HG03159 (cell line): ENCODE measurements around the gene INAVA.
"Not testable (repeated sequence)": the region's sequence is repeated elsewhere in the genome, so short reads cannot be mapped to it uniquely, and the experiment has no call there.

ENCODE experiments used
- ATAC-seq: cut with Tn5 transposase; IDR thresholded peaks from one replicate; pipeline ENCODE4 v1.9.1; 2021; ENCODE audit warnings: mild to moderate bottlenecking, moderate library complexity; ENCODE audit not compliant: unreplicated experiment

The INAVA gene

DNA sequence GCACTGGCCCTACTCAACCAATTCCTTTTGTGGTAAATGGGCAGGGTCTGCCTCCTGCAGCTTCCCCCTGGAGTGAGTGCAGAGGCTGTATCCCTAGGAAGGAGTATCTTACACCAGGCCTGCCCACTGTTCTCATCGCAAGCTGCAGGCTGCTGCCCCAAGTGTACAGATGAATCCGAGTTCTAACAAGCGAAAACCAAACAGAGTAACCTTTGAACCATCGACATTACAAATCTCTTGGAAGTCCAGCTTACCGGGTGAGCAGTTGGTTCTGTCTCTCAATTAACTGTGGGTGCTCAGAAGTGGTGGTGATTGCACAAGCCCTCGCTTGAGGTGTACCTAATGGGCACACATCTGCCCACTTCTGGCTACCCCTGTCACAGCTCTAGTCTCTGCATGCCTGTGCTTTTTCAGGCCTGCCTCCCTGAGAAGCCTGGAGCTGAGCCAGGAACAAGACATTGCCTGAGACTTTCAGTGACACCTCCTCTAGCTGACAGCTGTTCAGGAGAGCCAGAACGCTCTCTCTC, 22.7 kb downstream of the INAVA start:
- ATAC-seq: no peak

DNA sequence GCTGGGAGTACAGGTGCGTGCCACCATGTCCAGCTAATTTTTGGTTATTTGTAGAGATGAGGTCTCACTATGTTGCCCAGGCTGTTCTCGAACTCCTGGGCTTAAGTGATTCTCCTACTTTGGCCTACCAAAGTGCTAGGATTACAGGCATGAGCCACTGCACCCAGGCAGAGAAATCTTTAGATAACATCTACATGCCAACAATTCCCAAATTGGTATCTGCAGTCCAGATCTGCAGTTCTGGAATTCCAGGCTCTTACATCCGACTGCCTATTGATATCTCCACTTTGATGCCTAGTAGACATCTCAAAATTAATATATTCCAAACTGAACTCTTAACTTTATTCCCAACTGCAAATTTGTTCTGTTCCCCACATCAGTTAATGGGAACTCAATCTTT, 23.3 kb downstream of the INAVA start:
- no peak for ATAC-seq

DNA sequence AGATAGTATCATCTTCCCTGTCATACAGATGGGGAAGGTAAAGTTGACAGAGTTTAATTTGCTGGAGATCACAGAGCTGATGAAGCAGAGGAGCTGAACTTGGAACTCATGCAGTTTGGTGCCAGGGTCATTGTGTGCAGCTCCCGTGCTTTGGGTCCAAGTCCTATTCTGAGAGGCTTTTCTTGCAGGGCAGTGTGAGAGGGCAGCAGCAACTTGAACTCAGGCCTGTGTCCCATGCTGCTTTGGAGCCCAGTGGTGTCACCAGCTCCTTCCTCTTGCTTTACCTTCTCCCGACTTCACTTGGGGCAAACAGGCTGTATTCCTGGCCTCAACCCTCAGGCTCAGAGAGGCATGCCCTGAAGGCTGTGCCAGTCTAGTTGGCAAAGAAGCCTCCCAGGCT, 24.7 kb downstream of the INAVA start:
- ATAC-seq: no peak

DNA sequence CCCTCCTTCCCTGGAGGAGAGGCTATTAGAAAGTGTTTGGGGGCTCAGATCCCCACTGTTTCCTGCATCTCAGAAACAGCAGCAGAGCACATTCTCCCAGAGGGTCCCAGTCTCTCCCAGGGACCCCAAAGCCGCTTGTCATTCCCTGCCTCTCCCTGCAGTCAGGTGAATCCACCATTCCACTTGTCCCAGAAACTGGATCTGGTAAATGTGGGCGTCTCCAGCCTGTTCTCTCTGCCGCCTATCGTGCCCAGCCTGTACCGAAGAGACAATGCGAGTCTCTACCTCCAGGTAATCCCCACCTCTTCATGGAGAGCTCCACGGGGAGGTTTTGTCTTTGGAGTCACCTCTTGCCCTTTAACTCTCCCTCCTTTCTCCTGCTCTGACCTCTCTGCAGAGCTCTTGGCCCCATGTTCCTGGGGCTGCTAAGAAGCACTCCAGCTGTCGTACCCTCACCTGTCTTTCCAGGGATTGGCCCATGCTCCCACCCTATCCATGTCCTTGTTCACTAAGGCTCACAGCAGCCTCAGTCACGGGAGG, 26.9 kb downstream of the INAVA start:
- ATAC-seq: no peak

DNA sequence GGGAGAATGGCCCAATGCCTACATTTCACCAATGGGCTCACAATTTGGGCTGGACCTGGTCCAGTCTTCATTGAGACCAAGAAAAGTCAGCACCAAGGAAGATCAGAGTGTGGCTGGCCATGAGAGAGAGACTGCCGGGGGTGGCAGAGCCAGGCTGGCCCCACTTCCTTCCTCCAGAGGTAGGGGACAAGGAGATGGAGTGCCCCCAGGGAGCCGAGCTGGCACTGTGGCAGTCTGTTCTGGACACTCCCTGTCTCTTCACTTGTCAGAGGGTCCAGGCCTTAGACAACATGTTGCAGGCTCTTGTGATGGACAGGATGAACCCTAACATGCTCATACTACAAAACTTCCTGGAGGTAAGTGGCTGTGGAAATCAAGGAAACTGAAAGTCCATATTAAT, 27.7 kb downstream of the INAVA start:
- ATAC-seq: no peak

DNA sequence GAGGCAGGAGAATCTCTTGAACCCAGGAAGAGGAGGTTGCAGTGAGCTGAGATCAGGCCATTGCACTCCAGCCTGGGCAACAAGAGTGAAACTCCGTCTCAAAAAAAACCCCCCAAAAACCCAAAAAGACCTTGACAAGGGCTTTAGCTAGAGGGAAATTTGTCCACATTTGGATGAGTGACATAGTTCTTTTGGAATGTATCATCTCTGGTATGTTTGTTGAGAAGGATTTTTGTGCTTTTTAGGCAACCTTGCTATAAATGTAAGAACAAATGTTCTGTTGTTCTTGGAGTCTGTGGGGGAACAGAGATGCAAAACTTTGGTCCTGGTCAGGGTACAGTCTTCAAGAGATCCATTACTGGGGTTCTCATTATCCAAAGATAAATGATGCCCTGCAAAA, 28.9 kb downstream of the INAVA start:
- no peak for ATAC-seq

DNA sequence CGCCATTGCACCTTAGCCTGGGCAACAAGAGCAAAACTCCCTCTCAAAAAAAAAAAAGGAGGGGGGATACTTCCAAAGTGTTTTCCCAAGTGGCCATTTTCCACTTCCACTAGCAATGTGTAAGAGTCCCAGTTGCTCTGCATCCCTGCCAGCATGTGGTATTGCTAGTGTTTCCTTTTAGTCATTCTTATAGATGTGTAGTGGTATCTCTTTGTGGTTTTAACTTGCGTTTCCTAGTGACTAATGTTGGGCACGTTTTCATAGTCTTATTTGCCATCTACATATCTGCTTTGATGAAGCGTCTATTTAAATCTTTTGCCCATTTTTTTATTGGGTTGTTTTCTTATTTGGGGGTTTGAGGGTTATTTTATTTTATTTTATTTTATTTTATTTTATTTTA, 31.1 kb downstream of the INAVA start:
- no peak for ATAC-seq

DNA sequence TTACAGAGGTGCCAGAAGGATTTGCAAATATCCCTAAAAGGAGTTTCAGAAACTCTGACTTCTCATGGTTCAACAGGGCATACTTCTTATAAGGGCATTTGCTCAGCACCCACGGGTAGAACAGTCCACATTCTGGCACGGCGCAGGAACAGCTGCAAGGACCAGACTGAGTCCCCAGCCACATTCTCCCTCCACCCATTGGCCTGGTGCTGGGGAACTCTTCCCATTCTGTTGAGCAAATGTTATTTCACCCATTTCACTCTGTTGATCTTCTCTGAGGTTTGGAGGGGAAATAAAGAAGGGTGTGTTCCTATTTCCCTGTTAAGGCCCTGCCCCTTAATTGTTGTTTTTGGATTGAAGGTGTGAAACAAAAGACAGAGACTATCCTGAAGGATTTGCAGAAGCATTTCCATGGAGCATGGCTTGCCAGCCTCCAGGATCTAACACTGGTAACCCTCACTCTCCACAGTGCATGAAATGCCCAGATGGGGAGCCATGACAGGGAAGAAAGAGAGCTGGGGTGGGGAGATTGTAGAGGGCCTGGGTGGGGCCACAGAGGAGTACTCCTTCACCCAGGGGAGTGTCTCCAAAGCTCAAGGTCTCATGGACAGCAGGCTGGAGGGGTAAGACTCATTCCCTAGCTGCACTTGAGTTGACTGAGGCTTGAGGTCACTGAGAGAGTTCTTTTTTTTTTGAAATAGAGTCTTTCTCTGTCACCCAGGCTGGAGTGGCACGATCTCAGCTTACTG, 35.0 kb downstream of the INAVA start:
- ATAC-seq: no peak

DNA sequence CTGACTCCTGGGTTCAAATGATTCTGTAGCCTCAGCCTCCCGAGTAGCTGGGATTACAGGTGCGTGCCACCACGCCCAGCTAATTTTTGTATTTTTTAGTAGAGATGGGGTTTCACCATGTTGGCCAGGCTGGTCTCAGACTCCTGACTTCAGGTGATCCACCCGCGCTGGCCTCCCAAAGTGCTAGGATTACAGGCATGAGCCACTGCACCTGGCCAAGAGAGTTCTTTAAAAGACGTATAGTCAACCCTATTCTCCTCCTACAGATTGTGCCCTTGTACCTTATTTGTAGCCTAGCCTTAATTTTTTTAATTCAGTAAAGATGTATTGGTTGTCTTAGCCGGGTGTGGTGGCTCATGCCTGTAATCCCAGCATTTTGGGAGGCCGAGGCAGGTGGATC, 35.6 kb downstream of the INAVA start:
- not testable (repeated sequence) for ATAC-seq

DNA sequence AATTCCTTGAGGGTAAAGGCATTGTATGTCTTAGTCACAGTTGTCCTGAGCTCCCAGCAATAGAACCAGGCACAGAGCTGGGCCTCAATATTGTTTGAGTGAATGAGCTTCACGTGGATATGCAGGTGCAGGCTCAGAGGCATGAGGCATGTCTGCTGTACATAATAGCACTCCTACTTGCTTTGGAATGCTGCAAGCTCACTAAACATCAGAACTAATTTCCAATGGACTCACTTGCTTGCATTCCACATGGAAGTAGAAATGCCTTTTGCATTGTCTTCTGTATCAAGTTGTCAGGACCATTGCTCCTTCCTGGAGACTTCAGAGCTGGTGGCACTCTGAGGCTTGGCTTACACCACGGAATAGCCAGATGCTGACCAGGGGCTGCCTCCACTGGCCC, 37.1 kb downstream of the INAVA start:
- no peak for ATAC-seq

DNA sequence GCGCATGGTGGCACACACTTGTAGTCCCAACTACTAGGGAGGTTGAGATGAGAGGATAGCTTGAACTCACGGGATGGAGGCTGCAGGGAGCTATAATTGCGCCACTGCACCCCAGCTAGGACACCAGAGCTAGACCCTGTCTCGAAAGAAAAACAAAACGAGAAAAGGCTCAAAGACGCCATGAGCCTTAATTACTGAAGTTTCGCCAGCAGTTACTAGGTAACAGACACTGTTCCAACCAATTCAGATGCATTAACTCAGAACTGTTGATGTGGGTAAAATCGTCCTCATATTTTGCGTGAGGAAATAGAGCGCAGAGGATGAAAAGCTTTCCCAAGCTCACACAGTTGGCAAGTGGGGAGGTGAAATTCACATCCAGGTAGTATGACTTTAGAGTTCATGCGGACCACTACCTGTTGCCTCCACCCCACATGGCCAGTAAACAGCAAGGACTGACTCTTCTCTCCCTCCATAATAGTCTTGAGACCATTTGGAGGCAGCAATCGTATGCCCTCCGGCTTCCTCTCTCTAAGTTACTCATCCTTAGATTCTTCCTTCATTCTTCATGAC, 40.1 kb downstream of the INAVA start:
- no peak for ATAC-seq

DNA sequence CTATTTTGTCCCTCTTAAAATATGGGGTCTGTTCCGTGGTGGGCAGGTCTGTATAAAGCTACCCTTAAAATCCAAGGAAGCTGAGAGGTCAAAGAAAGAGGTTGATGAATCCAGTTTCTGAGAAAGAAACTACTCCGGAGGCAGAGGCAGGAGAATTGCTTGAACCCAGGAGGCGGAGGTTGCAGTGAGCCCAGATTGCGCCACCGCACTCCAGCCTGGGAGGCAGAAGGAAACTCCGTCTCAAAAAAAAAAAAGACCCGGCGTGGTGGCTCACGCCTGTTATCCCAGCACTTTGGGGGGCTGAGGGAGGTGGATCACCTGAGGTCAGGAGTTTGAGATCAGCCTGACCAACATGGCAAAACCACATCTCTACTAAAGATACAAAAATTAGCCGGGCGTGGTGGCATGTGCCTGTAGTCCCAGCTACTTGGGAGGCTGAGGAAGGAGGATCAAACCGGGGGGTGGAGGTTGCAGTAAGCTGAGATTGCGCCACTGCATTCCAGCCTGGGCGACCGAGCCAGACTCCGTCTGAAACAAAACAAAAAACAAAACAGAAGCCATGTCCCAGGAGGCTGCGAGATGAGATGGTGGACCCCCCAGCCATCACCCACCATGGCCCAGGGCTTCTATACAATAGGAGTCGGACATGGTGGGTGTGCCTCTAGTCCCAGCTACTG, 40.7 kb downstream of the INAVA start:
- not testable (repeated sequence) for ATAC-seq

DNA sequence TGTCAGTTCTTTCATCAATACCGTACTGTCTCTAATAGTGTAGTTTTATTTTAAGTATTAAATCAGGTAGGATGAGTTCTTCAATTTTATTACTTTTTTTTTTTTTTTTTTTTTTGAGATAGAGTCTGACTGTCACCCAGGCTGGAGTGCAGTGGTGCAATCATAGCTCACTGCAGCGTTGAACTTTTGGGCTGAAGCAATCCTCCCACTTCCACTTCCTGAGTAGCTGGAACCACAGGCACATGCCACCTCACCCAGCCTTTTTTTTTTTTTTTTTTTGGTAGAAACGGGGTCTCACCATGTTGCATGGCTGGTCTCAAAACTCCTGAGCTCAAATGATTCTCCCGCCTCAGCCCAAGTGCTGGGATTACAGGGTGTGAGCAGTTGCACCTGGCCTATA, 44.3 kb downstream of the INAVA start:
- no peak for ATAC-seq

DNA sequence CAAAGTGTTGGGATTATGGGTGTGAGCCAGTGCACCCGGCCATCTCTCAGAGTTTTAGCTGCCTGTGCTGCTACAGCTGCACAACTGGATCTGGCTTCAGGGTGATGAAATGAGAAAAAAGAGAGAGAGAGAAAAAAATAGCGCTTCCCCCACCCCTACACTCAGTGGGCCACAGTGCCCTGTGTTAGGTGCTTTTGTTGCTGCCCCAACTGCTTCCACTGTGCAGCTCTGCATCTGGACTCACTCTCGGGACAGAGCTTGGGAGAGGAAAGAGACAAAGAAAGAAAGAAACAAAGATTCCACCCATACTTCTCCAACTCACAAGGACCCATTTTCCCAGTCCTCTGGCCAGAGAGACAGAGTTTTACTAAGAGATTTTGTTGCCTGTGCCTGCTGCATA, 50.4 kb downstream of the INAVA start:
- no peak for ATAC-seq

DNA sequence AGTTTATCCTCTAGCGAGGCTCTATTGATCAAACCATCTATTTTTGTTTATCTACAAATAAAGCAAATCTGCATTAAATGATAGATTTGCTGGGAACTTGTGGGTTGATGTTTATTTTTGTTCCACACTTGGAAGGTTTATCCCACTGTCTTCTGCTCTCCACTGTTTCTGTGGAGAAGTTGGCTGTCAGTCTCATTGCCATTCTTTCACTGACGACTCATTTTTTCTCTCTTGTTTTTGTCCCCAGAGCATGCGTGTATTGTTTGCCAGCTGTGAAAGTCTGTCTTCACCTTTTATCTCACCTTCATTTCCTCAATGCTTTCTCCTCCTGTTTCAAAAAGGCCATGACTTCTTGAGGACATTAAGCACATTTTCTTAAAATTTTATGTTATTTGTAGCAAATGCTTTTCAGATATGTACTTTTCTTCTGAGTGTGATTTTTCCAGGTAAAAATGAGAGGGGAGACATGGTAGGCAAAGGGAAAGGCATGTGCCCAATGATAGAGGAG, 52.4 kb downstream of the INAVA start:
- no peak for ATAC-seq

DNA sequence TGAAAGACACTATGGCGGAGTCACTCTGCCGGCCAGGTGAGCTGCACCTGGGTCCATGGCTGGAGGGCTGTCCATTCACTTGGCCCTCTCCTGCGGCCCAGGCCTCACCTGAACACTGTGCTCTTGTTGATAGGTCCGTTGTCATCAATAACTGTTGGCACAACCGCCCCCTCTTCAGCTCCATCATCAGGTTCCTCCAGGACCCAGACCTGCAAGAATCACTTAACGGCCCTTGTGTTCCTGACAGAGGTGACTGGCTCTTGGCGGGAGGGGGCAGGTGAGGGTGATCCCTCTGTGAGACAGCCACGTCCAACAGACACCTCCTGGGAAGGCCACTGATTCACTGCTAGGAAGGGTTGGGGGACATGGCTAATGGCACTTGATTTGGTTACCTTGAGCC, 54.9 kb downstream of the INAVA start:
- ATAC-seq: no peak

DNA sequence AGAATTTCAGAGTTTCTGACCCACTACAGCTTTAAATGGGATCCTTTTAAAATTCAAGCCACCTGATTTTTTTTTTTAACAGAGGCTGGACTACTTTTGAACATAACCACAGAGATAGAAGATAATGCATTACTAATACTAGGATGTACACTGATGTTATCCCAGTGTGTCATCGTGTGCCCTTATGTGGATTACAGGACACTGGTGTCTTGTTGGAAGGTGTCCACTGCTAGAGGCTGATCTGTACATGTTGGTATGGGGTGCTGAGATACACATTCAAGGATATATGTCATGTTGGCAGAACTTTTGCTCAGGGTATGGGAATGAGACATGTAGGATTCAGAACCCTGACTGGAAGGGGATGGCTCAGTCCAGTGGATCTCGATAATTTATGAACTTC, 56.3 kb downstream of the INAVA start:
- no peak for ATAC-seq

DNA sequence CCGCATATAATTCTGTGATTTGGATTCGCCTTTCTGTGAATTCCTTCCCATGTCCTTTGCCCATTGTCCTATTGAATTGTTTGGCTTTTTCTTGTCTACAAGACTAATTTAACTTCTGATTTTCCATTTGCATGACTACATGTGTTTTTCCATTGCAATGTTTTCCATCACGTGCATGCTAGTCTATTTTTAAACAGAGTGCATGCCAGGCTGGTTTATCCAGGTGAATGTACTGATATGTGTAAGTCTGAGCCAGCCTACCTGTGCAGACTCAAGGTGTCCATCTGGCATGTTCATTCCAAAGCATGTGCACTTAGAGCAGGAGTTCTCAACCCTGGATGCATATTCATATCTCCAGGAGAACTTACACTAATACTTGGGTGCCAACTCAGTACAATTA, 59.7 kb downstream of the INAVA start:
- no peak for ATAC-seq

DNA sequence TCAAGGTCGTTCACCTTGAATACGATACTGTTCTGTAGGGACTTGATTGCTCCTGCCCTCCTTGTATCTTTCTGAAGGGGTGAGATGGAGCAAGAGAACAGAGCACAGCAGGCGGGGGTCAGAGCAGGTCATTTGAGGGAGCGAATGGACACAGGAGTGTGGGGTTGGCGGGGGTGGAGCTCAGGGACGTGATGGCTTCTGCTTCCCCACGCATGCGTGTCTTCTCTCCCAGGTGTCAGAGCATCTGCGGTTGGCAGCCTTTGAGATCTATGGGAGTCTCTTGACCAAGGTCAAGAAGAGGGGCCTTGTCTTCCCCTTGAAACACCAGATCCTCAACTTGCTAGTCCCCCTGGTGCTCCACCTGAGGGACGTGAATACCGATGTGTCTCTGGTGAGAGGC, 63.9 kb downstream of the INAVA start:
- ATAC-seq: no peak

DNA sequence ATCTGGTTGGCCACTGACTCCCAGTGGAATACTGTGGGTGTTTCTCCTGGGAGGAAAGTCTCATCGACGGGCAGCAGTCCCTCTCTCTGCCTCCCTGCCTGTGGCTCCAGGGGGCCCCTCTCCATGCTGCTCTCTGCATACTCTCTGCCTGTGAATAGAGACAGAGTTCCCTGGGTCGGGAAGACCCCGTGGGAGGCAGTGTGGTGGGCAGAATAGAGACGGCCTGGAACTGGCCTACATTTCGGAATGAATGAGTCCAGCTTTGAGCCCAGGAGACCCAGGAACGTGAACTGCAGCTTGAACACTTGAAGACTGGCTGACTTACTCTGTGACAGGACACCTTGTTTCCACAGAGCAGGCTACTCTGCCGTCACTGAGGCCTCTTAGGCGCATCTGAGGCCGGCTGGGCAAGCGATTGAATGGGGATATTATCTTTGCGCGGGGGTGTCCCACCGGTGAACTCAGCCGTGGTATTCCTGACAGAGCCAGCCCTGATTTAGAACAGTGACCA, 64.8 kb downstream of the INAVA start:
- ATAC-seq: no peak

DNA sequence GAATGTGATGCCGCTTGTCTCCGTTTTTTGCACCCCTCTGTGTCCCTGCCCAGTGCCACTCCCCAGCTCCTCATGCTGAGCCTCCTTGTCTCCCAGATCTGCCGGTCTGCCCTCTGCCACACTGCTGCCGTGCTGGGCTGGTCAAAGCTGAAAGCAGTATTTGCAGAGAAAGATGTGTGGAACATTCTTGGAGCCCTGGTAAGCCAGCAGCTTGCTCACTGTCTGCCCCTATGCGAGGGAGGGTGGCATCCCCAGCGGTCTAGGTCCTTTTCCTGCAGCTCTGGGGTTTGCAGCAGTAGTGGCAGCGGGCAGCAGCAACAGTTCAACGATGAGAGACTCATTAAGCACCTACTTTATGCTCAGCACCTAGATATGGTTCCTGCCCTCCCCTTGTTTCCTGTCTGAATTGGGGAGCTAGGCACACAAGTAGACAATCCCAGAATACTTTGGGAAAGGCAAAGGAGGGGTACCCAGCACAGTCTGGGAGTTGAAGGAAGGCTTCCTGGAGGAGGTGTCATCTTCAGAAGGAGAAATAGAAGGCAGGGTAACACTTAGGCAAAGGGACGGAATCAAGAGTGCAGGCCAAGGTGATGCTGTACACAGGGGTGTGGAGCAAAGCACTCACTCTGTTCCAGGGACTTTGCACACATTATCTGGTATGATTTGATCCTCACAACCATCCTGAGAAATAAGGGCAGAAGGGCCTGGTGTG, 65.7 kb downstream of the INAVA start:
- no peak for ATAC-seq
